ENCODE results near the gene TMPRSS6. TPM values are rescaled to one million over a fixed set of nuclear protein-coding genes. Genes with fewer than 3 reads are reported as not detected.

The TMPRSS6 gene
- total and polyA plus RNA-seq, 2 donors (not counting 1 experiment from before 2014, with no cell fraction given), result 0.03 TPM; not detected in 1

- intact Hi-C loops (cut with micrococcal nuclease), result no loop called here
Observed at GRCh38 chr22:37088108-37088605, 21.4 kb downstream of the TMPRSS6 start.

GRCh38 chr22:37086184-37086583, 23.3 kb downstream of the TMPRSS6 start:
- H3K4me3 ChIP-seq (ENCODE audit: control extremely low read depth in 1 of 5, extremely low read depth in 1 of 5, insufficient read depth in 1 of 5, low read depth in 2 of 5, low read length in 4 of 5), result no peak overlapping the region
- peaks cover 0 to 10% (median 0%) of the 10 kb centered on the region in 4 experiments for H3K27me3 ChIP-seq (replicated peaks in 1 of 4; ENCODE audit: control extremely low read depth in 1 of 4, control insufficient read depth in 3 of 4, insufficient read depth in 4 of 4, low read length in 3 of 4)
- no peaks in the 10 kb centered on the region for H4K20me1 ChIP-seq (ENCODE audit: control insufficient read depth, insufficient read depth, low read length, poor library complexity, severe bottlenecking)
- no peaks in the 10 kb centered on the region for H3K36me3 ChIP-seq (replicated peaks in 1 of 2; ENCODE audit: control extremely low read depth in 1 of 2, control insufficient read depth in 1 of 2, extremely low read depth in 1 of 2, insufficient read depth in 2 of 2, low read length in 1 of 2)
- Mint-ChIP-seq H3K27me3 (peaks cover 7% of the 10 kb centered on the region), H3K4me1 (no peaks in the 10 kb centered on the region), H3K4me3 (no peak overlapping the region), H3K27ac (no peak overlapping the region), H3K9me3 (ENCODE audit: insufficient read depth) (no peaks in the 10 kb centered on the region)
- TF ChIP-seq CTCF (IDR thresholded peaks at IDR 0.05) (no peak), EZH2 (IDR thresholded peaks at IDR 0.05; ENCODE audit: borderline replicate concordance, insufficient read depth, low read depth, low read length, poor library complexity, severe bottlenecking) (no peak)
- ATAC-seq (ENCODE audit: low read depth), result no peak
- H3K9ac ChIP-seq (ENCODE audit: low read length), result no peak overlapping the region
- H3K27ac ChIP-seq (ENCODE audit: low read length in 2 of 2), result no peak overlapping the region
- DNase-seq, result no peak
- ChIA-PET POLR2A (no interaction called here), CTCF (interaction anchor here (0.7 to 1.4 kb wide), 3 partner anchors 10 to 386 kb away, joined by 3 to 4 read pairs (median 3); no protein-coding TSS in a partner anchor)
- H3K79me2 ChIP-seq (ENCODE audit: control insufficient read depth, insufficient read depth, low read length), result no peaks in the 10 kb centered on the region
- no peaks in the 10 kb centered on the region for H3K9me3 ChIP-seq (ENCODE audit: control extremely low read depth in 1 of 3, control insufficient read depth in 2 of 3, insufficient read depth in 1 of 3, low read length in 2 of 3)
- 88% methylated on average over 13 of the region's 15 CpGs for WGBS (ENCODE audit: insufficient coverage)
- H2AFZ ChIP-seq (ENCODE audit: insufficient read depth, low read depth, low read length, poor library complexity, severe bottlenecking), result no peak overlapping the region
- intact Hi-C loops (cut with micrococcal nuclease), result no loop called here
- no peaks in the 10 kb centered on the region for H3K4me1 ChIP-seq (ENCODE audit: control insufficient read depth in 2 of 2, insufficient read depth in 2 of 2, low read length in 2 of 2)
- no peak overlapping the region for H3K4me2 ChIP-seq (replicated peaks; ENCODE audit: low read depth, low read length, poor library complexity, severe bottlenecking)

More at GRCh38 chr22:37088108-37088605, 21.4 kb downstream of the TMPRSS6 start:
- POLR2A ChIA-PET, result no interaction called here
- Mint-ChIP-seq H3K27ac (no peak overlapping the region), H3K4me3 (no peak overlapping the region), H3K27me3 (peaks cover 12% of the 10 kb centered on the region), H3K9me3 (ENCODE audit: insufficient read depth) (no peaks in the 10 kb centered on the region), H3K4me1 (no peaks in the 10 kb centered on the region)
- H2AFZ ChIP-seq (ENCODE audit: insufficient read depth, low read depth, low read length, poor library complexity, severe bottlenecking), result no peak overlapping the region
- H3K9me3 ChIP-seq (ENCODE audit: control extremely low read depth in 1 of 3, control insufficient read depth in 2 of 3, insufficient read depth in 1 of 3, low read length in 2 of 3), result no peaks in the 10 kb centered on the region
- no peaks in the 10 kb centered on the region for H3K4me1 ChIP-seq (ENCODE audit: control insufficient read depth in 2 of 2, insufficient read depth in 2 of 2, low read length in 2 of 2)
- H3K27ac ChIP-seq (ENCODE audit: low read length in 2 of 2), result no peak overlapping the region
- CTCF ChIA-PET, result no interaction called here
- no peak for TF ChIP-seq CTCF (IDR thresholded peaks at IDR 0.05)
- no peak for TF ChIP-seq EZH2 (IDR thresholded peaks at IDR 0.05; ENCODE audit: borderline replicate concordance, insufficient read depth, low read depth, low read length, poor library complexity, severe bottlenecking)
- no peak overlapping the region for H3K9ac ChIP-seq (ENCODE audit: low read length)
- no peaks in the 10 kb centered on the region for H3K79me2 ChIP-seq (ENCODE audit: control insufficient read depth, insufficient read depth, low read length)
- no peak overlapping the region for H3K4me3 ChIP-seq (ENCODE audit: control extremely low read depth in 1 of 5, extremely low read depth in 1 of 5, insufficient read depth in 1 of 5, low read depth in 2 of 5, low read length in 4 of 5)
- ATAC-seq (ENCODE audit: low read depth) (no peak), DNase-seq (no peak)
- WGBS (ENCODE audit: insufficient coverage), result 71% methylated on average over 6 of the region's 6 CpGs
- H4K20me1 ChIP-seq (ENCODE audit: control insufficient read depth, insufficient read depth, low read length, poor library complexity, severe bottlenecking), result no peaks in the 10 kb centered on the region
- H3K27me3 ChIP-seq (replicated peaks in 1 of 4; ENCODE audit: control extremely low read depth in 1 of 4, control insufficient read depth in 3 of 4, insufficient read depth in 4 of 4, low read length in 3 of 4), result peaks cover 0 to 10% (median 0%) of the 10 kb centered on the region in 4 experiments
- H3K36me3 ChIP-seq (replicated peaks in 1 of 2; ENCODE audit: control extremely low read depth in 1 of 2, control insufficient read depth in 1 of 2, extremely low read depth in 1 of 2, insufficient read depth in 2 of 2, low read length in 1 of 2), result no peaks in the 10 kb centered on the region
- H3K4me2 ChIP-seq (replicated peaks; ENCODE audit: low read depth, low read length, poor library complexity, severe bottlenecking), result no peak overlapping the region
